Measurements from ENCODE around the gene ZNF416.

ZNF416 gene

DNA sequence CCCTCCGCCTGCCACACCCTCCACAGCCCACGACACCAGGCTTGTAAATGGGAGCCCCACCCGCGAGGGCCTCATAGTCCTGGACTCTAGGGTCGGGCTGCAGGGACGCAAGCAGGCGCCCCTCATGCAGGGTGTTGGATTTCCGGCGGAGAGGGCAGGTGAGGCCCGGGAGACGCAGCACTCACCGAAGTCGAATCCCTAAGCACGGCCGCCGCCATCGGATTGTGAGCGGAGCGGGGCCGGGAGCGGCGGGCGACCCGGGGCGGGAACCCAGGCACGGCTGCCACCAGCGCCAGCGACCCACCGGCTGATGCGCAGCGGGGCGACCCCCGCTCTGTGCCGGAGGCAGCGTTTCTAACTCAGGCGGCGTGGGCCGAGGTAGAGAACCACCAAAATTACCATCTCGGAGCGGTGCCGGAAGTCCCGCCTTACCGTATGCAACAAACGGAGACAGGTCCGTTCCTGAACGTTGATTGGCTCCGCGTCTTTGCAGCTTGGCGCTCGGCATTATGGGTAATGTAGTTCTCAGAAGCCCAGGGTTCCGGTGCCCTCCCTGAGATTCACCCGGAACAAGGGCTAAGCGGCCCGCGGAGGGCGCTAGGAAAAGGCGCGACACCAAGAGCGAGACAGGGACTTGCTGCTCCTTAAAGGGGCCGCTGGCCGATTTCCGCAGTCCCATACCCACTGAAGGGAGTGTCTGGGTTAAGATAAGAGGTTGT lies at the start of gene ZNF416:
Gene ZNF416 (minus strand): TSS at position 425 of the 719 bp plus-strand sequence. CDS start 207 bp downstream, at position 218.
- peak; percentile 98 for FAIRE-seq

DNA sequence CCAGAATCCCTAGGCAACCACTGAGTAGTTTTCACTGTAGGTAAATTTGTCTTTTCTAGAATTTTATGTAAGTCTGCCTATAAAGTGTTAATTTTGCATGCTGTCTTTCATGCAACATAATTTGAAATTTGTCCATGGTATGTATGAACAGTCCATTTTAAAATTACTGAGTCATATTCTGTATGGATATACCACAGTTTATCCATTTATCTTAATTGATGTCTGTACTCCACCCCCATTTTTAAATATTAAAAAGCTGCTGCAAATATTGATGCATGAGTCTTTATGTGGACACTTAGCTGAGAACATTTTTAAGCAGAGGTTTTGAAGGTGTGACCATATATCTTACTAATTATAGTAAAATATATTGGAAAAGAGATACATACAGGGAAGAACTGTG lies 44.4 kb upstream of the ZNF416 start:
- no peak for FAIRE-seq

DNA sequence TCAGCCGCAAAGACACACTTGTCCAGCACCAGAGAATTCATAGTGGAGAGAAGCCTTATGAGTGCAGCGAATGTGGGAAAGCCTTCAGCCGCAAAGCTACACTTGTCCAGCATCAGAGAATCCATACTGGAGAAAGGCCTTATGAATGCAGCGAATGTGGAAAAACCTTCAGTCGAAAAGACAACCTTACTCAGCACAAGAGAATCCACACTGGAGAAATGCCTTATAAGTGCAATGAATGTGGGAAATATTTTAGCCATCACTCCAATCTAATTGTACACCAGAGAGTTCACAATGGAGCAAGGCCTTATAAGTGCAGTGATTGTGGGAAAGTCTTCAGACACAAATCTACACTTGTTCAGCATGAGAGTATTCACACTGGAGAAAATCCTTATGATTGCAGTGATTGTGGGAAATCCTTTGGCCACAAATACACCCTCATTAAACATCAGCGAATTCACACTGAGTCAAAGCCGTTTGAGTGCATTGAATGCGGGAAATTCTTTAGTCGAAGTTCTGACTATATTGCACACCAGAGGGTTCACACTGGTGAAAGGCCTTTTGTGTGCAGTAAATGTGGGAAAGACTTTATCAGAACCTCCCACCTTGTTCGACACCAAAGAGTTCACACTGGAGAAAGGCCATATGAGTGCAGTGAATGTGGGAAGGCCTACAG lies 42.1 kb upstream of the ZNF416 start:
- FAIRE-seq = no peak

DNA sequence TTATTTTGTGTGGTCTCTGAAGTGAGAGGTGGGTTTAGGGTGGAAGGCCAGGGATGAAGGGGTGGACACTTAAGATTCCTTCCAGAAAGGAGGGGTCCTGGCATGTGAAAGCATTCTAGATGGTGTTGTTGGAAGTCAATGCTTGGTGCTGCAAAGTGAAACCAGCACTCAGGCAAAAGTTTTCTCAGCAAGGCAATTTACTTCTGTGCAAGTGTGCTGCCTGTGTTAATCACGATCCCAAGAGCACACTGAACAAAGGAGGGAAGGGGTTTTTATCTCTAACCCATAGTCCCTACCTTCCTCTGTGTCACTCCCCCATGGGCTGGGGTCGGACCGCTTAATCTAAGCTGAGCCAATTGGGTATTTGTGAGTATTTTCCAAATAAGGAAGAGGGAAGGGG lies 36.6 kb upstream of the ZNF416 start:
- no peak for FAIRE-seq

DNA sequence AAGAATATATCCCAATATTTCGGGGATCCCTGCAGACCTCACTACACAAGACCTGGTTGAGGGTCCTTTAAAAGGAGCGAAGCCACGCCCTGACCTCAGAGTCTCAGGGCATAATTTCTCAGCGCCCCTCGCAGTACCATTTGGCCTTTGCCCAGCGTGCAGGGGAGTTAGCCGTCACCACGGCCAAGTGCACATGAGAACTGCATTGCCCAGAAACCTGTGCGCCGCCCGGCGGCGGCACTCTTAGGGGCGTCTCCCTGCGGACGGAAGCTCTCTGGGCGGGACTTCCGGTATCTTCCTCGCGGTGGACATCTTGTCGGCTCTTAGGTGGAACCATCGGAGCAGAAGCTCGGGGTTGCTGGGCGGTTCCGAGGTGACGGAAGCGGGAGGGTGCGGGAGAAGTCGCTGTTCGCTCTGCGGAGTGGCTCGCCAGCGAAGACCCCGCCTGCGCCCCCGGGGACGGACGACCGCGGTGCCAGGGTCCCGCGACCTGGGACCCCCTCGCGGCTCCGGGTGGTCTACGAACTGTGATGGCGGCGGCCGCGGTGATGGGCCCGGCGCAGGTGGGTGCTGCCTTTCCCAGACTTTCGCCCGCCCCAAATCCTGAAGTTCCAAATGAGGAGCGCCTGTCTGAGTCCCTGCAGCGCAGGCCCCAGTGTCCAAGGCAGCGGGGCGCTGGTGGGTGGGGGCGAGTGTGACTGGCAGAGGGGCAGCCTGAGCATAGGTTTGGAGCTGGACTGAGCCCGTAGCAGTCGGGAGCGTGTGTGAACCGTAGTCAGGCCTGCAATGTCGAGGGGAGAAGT lies 35.4 kb upstream of the ZNF416 start, which contains the start of gene ZNF134:
Gene ZNF134 (plus strand): TSS at position 302 of the 803 bp plus-strand sequence. CDS start 5,227 bp downstream, outside the sequence.
- peak; percentile 72 for FAIRE-seq

DNA sequence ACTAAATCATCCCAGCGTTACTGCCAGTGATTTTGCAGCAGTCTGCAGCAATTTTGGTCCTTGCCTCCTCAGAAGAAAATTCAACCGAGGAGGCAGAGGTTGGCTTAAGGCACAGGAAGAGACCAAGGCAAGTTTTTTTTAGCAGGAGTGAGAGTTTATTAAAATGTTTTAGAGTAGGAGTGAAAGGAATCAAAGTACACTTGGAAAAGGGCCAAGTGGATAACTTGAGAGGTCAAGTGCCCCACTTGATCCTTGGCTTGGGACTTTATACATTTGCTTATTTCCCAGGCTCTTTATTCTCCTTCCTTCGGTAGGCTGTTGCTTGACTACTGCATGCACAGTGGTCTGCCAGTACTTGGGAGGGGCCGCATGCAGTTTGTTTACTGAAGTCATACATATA lies 32.4 kb upstream of the ZNF416 start:
- FAIRE-seq = no peak

DNA sequence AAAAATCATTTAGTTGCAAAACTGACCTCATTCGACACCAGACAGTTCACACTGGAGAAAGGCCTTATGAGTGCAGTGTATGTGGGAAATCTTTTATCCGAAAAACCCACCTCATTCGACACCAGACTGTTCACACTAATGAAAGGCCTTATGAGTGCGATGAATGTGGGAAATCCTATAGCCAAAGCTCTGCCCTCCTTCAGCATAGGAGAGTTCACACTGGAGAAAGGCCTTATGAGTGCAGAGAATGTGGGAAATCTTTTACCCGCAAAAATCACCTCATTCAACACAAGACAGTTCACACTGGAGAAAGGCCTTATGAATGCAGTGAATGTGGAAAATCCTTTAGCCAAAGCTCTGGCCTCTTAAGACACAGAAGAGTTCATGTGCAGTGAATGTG lies 28.2 kb upstream of the ZNF416 start:
- no peak for FAIRE-seq

- FAIRE-seq = peak; percentile 96
Measured at GRCh38 chr19:57599761-57600383, 21.2 kb upstream of the ZNF416 start, which contains the start of gene ZNF530. ZNF530 (plus strand) TSS chr19:57599885; CDS start chr19:57604346, 4,461 bp downstream.

GRCh38 chr19:57599377-57599760 lies 20.7 kb upstream of the ZNF416 start:
- no peak for FAIRE-seq

DNA sequence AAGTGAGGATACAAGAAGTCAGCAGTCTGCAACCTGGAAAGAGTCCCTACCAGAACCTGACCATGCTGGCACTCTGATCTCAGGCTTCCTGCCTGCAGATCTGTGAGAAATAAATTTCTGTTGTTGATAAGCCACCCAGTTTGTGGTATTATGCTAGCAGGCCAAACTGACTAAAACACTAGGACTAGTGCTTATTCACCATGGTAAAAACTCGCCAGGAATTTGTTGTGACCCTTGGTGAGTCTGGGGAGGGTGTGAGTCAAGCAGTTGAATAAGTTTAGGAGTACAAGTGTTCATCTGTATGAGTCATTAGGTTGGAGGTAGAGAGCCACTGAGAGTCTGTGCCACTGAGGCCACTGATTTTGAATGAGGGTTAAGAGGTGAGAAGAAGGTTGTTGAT lies 8.8 kb upstream of the ZNF416 start:
- no peak for FAIRE-seq

DNA sequence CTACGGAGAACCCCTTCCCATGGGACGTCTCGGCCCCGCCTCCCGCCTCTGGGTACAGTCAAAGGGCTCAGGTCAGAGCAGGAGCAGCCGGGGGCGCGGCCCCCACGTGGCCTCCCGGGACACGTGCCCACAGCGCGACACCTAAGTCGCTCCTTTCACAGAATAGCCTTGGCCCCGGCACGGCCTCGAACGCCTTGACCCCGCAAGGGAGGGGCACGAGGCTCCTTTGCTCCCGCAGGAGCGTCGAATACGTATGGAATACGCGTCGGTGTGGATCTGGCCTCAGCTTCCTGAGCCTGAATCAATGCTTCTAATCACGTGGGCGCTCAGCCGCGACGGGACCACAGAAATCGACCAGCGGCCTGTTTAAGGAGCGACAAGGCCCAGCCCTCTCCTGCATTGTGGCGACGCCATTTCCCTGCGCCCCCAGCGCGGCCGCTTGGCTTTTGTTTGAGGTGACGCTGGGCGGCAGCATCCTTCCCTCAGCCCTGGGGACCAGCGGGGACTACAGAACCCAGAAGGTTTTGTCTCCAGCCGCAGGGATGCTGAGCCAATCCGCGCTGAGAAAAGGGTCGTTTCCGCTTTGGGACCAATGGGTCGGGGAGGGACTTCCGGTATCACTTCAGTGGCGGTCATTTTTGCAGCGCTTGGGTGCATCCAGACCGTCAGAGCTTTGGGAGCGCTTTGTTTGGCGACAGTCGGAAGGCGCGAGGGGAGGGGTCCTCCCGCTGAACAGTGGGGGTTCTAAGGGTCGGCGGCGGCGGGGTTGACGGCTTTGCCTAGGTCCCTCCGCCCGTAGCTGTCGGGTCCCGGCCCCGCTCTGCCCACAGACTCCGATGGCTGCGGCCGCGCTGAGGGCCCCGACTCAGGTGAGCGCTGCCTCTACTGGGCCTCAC lies 5.1 kb upstream of the ZNF416 start, which contains the start of gene ZIK1:
Gene ZIK1 (plus strand): TSS at position 625 of the 896 bp plus-strand sequence. CDS start 212 bp downstream, at position 837.
- peak; percentile 90 for FAIRE-seq

DNA sequence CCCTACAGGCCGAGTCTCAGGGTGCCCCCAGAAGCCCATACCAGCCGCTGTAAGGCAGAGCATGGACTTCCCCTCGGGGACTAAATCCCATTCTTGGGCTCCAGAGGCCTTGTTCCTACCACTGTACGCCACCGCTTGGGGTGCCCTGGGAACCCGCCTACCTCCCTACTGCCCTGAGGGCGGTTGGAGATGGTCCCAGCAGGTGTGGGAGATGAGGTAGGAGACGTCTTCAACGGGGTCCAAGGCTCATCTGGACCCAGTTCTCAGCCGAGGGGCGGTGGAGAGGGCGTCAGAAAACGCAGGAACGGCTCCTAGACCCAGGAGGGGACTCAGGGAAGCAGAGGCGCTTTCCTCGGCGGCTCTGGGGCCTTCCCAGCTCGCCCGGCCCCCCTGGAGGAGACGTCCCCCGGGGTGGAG lies 4.4 kb upstream of the ZNF416 start:
- no peak for FAIRE-seq

DNA sequence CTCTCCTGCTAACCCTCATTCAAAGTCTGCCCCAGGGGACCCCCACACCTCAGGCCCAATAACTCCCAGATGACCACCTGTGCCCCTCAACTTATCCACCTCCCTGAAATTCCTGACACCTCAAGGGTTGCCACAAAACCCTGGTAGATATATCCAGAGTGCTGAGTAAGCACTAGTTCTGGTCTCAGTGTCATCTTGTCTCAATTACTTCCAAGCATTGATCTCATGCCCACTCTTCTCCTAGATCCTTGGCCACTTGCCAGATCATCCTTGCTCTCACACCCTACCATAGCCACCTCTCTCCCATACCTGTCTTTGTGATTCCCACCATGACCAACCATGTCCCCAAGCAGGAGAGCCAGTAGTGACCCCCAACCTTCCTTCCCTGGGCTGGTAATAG lies 2.0 kb downstream of the ZNF416 start:
- no peak for FAIRE-seq

DNA sequence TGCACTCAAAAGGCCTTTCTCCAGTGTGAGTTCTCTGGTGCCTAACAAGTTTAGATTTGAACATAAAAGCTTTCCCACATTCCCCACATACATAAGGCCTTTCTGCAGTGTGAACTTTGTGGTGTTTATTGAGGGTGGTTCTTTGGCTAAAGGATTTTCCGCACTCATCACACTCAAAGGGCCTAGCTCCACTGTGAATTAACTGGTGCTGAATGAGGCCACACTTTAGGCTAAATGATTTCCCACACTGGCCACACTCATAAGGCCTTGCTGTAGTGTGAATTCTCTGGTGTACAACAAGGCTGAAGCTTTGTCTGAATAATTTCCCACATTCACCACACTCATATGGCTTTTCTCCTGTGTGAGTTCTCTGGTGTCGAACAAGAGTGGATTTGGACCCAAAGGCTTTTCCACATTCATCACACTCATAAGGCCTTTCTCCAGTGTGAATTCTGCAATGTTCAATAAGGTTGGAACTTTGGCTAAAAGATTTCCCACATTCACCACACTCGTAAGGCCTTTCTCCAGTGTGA lies 6.2 kb downstream of the ZNF416 start:
- no peak for FAIRE-seq

DNA sequence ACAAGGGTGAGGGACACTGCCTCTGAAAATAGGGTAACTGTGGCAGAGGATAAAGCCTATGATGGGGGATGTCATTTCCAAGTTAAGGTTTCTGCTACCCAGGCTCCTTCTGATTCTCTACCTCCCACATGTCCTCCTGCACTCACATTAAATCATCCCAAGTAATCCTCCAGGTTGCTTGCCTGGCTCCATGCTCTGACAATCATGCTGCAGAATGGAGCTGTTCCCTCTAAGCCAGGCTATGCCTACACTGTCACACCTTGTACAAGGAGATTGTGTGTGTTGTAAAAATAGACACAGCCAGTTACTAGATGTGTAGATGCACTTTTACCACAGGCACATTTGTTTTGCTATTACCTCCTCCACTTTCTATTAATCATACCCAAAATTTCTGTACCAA lies 8.0 kb downstream of the ZNF416 start:
- no peak for FAIRE-seq

GRCh38 chr19:57566396-57567265 lies 12.1 kb downstream of the ZNF416 start:
- no peak for FAIRE-seq

DNA sequence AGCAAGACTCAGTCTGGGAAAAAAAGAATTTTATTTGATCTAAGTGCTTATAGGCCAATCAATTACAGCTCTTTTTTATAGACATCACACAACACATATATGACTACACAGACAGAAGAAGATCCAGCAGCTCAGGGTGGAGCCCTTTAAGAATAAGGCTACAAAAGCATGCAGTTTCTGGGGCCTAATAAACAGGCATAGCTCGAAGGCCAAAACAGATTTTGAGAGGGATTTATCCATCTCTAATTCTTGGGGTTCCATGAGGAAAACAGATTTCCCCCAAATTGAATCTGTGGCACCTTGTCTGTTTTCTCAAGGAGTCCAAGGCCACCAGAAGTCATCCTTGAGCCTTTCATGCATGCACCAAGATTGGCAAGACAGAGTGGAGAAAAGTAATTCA lies 15.2 kb downstream of the ZNF416 start:
- no peak for FAIRE-seq

DNA sequence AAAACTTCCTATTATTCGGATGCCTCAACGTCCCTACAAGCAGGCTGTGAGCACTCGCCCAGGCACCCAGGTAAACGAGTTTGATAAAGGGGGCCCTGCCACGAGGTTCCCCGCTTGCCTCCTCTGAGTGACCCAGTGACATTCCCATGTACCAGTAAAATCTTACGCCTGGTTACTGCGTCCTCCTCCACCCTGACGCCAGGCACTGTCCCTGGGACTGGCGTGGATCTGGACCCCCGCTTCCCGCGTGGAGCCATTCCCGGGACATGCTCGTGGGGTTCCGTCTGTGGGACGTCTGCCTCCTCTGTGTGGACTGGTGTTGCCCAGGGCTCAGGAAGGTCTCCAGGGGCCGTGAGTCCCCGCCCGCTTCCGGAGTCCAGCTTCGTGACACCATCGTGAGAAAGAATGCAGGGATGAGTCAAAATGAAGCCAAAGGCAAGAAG lies 18.6 kb downstream of the ZNF416 start:
- no peak for FAIRE-seq

DNA sequence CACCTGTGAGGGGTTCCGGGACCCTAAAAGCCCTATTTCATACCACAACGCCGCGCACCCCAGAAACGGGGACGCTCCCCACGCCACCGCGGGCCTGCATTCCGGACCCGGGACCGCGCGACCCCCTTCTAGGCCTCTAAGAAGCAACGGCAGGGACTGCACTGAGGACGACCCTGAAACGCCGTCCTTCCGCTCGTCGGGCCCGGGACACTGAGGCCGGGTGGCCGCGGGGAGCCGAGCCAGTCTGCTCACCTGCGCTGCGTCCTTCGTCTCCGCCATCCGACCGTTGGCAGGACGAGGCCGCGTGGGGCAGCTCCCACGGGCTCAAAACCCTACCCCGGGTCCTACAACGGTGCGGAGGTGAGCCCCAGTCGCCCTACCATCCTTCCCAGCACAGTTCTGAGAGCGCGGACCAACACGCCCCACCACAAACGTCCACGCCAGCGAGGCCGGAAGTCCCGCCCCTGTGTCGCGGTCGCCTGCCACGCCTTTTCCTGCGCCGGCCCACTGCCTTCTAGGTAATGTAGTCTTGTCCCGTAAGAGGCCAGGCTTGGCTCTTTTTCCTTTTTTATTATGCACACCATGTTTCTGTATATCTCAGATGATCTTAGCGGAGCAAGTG lies 19.2 kb downstream of the ZNF416 start, which contains the start of gene ZNF550:
Gene ZNF550 (minus strand): TSS at position 460 of the 622 bp plus-strand sequence. CDS start 181 bp downstream, at position 279.
- FAIRE-seq = peak; percentile 62

- no peak for FAIRE-seq
Measured at GRCh38 chr19:57559008-57559403, 19.7 kb downstream of the ZNF416 start.

All from islet of Langerhans (tissue), 1 donor.